MCF 10A (cell line): Measurements from ENCODE around the gene HOXA3. TPM values are rescaled to one million over a fixed set of nuclear protein-coding genes. Genes with fewer than 3 reads are reported as not detected.

Experiments used
- BruUV-seq: library from RNA; stranded (reverse); fragments of 400-500 nt; replicated peaks from 2 replicates; lab custom pipeline; 2021; lab: Mats Ljungman, UMichigan
- CTCF ChIA-PET: fragments of 300-600 bp; sonication (Branson Sonifier 250); formaldehyde crosslinking; extraction: SDS; loops from one replicate; lab custom pipeline; 2021; ENCODE audit warnings: antibody characterized with exemption, inconsistent platforms; lab: Yijun Ruan, JAX
- POLR2A ChIA-PET: fragments of 300-600, 350-650 bp; sonication (Branson Sonifier 250); formaldehyde crosslinking; extraction: SDS; loops from one replicate; lab custom pipeline; 2020; ENCODE audit warnings: antibody characterized with exemption, inconsistent platforms; lab: Yijun Ruan, JAX
- DNase-seq: peaks from one replicate; pipeline ENCODE4 v3.0.0-alpha.2; 2018; ENCODE audit not compliant: unreplicated experiment
- H3K27ac Mint-ChIP-seq: one replicate; pipeline ENCODE4 v1.8.0; 2022; ENCODE audit warnings: mild to moderate bottlenecking, low read depth, mixed read lengths; ENCODE audit not compliant: unreplicated experiment
- H3K27me3 Mint-ChIP-seq: one replicate; pipeline ENCODE4 v1.8.0; 2022; ENCODE audit warnings: mixed read lengths; ENCODE audit not compliant: insufficient read depth, unreplicated experiment
- H3K36me3 Mint-ChIP-seq: one replicate; pipeline ENCODE4 v1.8.0; 2022; ENCODE audit warnings: mild to moderate bottlenecking, moderate library complexity, mixed read lengths; ENCODE audit not compliant: insufficient read depth, unreplicated experiment
- H3K4me1 Mint-ChIP-seq: one replicate; pipeline ENCODE4 v1.8.0; 2022; ENCODE audit warnings: mixed read lengths; ENCODE audit not compliant: insufficient read depth, unreplicated experiment
- H3K4me3 Mint-ChIP-seq: one replicate; pipeline ENCODE4 v1.8.0; 2022; ENCODE audit warnings: mild to moderate bottlenecking, moderate library complexity, mixed read lengths; ENCODE audit not compliant: unreplicated experiment
- H3K9me3 Mint-ChIP-seq: one replicate; pipeline ENCODE4 v1.8.0; 2022; ENCODE audit warnings: mixed read lengths; ENCODE audit not compliant: unreplicated experiment
- intact Hi-C: fragments of 100-400 bp; cut with micrococcal nuclease; formaldehyde crosslinking; loops from 2 replicates; pipeline ENCODE4 v1.14.1; 2022
- total RNA-seq: library from RNA; stranded (reverse); gene quantifications from 2 replicates; pipeline ENCODE4 v1.2.3, GENCODE V29; 2022
- TF ChIP-seq, protein P1 (sequence below): fragments of 200-600 bp; IDR thresholded peaks from one replicate; pipeline ENCODE4 v1.8.0; 2022; ENCODE audit warnings: antibody characterized with exemption, mild to moderate bottlenecking; ENCODE audit not compliant: unreplicated experiment

HOXA3 gene
- total RNA-seq, 1 experiment from 2014 or later, result 8.2 TPM

DNA sequence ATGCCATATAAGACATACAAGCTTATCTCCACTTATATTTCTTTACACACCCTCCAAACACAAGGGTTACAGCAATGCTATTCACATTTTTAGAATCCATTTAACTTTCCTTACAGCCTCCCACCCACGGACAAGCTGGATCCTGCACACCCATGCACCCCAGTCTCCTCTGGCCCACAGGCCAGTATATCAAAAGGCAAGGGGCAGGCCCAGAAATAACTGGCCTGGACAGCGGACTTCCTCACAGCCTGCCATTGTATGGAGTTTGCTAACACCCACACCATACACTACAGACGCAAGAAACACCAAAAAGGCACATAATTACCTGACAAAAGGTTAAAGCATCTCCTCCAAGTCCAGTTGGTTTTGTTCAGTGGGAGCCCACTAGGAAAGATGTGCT lies 33.8 kb downstream of the HOXA3 start:
- CTCF ChIA-PET, result interaction anchor here (0.8 to 2.7 kb wide), 3 partner anchors 12 to 265 kb away, joined by 3 to 10 read pairs (median 3); partner anchors contain the start of gene HOXA4
- no peaks in the 10 kb centered on the region for H3K27me3 Mint-ChIP-seq
- H3K9me3 Mint-ChIP-seq, result no peaks in the 10 kb centered on the region
- no TSS peak for BruUV-seq
- H3K4me3 Mint-ChIP-seq, result no peak overlapping the region
- H3K27ac Mint-ChIP-seq, result no peak overlapping the region
- POLR2A ChIA-PET, result interaction anchor here (0.6 to 15.3 kb wide), 6 partner anchors 11 to 262 kb away, joined by 3 to 485 read pairs (median 174); partner anchors contain the start of genes HOXA1, HOXA5 and SKAP2
- TF ChIP-seq, protein P1, sequence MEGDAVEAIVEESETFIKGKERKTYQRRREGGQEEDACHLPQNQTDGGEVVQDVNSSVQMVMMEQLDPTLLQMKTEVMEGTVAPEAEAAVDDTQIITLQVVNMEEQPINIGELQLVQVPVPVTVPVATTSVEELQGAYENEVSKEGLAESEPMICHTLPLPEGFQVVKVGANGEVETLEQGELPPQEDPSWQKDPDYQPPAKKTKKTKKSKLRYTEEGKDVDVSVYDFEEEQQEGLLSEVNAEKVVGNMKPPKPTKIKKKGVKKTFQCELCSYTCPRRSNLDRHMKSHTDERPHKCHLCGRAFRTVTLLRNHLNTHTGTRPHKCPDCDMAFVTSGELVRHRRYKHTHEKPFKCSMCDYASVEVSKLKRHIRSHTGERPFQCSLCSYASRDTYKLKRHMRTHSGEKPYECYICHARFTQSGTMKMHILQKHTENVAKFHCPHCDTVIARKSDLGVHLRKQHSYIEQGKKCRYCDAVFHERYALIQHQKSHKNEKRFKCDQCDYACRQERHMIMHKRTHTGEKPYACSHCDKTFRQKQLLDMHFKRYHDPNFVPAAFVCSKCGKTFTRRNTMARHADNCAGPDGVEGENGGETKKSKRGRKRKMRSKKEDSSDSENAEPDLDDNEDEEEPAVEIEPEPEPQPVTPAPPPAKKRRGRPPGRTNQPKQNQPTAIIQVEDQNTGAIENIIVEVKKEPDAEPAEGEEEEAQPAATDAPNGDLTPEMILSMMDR, result no peak
- peaks cover 36% of the 10 kb centered on the region for H3K36me3 Mint-ChIP-seq
- intact Hi-C loops, result no loop called here
- DNase-seq, result no peak
- H3K4me1 Mint-ChIP-seq, result peaks cover 27% of the 10 kb centered on the region

DNA sequence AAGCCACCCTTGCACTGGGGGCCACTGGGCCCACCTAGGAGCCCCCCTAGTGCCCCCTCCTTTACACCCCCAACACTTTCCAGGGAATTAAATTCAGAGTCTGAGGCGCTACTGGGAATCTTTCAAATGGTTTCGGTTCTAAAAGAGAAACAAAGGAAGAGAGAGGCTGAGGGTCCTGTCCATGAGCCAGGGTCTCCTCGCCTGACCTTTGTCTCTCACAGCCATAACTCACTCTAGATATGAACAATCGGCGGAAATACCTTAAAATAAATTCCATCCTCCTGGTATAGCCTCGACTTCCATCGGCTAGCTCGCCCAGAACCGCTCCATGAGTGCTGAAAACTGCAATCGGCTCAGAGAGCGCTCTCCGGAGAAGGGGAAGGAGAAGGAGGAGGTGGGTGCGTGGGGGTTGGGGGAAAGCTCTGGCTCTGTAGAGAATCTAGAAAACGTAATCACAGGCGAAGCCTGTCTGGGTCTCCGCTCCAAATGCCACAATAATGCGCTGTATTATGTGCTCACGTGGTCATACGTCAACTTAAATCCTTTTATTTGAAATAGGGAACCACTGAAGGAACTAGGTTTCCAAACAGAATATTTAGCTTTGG lies 34.4 kb downstream of the HOXA3 start:
- no TSS peak for BruUV-seq

DNA sequence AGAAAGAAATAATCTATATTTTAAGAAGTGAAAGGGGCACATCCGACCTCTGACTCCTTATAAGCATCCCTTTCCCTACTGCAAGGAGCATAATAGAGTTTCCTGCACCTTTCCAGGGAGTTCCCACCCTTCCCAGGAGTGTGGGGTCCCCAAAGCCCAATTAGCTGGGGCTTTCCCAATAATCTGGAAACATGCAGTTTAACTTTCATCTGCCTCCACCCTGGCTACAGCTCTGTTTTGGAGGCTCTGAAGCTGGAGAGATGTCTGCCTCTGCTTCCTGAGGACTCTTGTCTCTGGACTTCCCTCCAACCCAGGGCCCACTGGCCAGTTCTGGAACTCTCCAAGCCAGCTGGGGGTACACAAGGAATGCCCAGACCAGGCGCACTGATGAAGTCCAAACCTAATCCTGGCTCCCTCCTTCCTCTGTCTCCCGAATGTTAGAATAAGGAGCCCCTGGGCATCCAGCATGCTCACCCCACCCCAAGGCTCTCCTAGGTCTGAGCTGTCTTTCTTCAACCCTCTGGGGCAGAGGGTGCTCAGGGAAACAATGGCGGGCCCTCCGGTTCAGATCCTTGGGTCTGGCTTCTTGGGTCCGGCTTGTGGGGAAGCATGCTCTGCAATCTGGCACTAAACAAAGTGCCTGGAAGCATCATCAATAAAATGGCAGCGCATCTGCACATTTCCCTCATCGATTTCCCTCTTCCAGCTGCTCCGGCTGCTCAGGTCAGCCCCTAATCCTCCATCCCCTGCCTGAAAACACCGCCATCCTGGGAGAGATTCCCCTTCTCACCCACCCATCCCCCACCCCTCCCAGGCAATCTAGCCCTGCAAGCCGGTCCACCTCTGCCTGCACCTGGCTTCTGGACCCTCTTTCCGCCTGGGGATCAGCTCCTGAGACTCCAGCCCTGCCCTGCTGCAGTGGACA lies 35.2 kb downstream of the HOXA3 start:
- DNase-seq, result no peak
- no TSS peak for BruUV-seq
- ChIA-PET CTCF (interaction anchor here (1.0 to 3.6 kb wide), 9 partner anchors 9 to 264 kb away, joined by 3 to 24 read pairs (median 9); partner anchors contain the start of gene HOXA4), POLR2A (interaction anchor here (1.0 to 15.3 kb wide), 9 partner anchors 8 to 545 kb away, joined by 3 to 485 read pairs (median 129); partner anchors contain the start of genes HIBADH, HOXA1, HOXA5 and SKAP2)
- intact Hi-C loops, result no loop called here
- peaks cover 27% of the 10 kb centered on the region for H3K4me1 Mint-ChIP-seq
- peak overlapping the region; percentile 80 for H3K4me3 Mint-ChIP-seq
- peak overlapping the region; percentile 90 for H3K27ac Mint-ChIP-seq
- H3K27me3 Mint-ChIP-seq, result no peaks in the 10 kb centered on the region
- H3K36me3 Mint-ChIP-seq, result peaks cover 28% of the 10 kb centered on the region
- no peaks in the 10 kb centered on the region for H3K9me3 Mint-ChIP-seq
- TF ChIP-seq, protein P1, result no peak

More for the DNA sequence above, 34.4 kb downstream of the HOXA3 start:
- ChIA-PET POLR2A (interaction anchor here (0.6 to 15.3 kb wide), 7 partner anchors 7 to 261 kb away, joined by 3 to 485 read pairs (median 129); partner anchors contain the start of genes HOXA1, HOXA5 and SKAP2), CTCF (interaction anchor here (0.8 to 2.7 kb wide), 4 partner anchors 13 to 264 kb away, joined by 3 to 12 read pairs (median 6); partner anchors contain the start of gene HOXA4)
- Mint-ChIP-seq H3K27ac (no peak overlapping the region), H3K9me3 (no peaks in the 10 kb centered on the region), H3K27me3 (no peaks in the 10 kb centered on the region), H3K4me3 (no peak overlapping the region), H3K4me1 (peaks cover 27% of the 10 kb centered on the region), H3K36me3 (peaks cover 31% of the 10 kb centered on the region)
- intact Hi-C loops, result no loop called here
- DNase-seq, result no peak
- TF ChIP-seq, protein P1, result no peak
